Fibroblast of skin of left quadriceps (primary cell): ENCODE data around the gene JCAD.
"Not testable (repeated sequence)": the region's sequence is repeated elsewhere in the genome, so short reads cannot be mapped to it uniquely, and the experiment has no call there.

ENCODE experiments used
- DNase-seq, 2 experiments: peaks; one replicate each; pipeline ENCODE4 v3.0.0-alpha.2; 2013; ENCODE audit warnings: low read depth in 2 of 2

The JCAD gene

GRCh38 chr10:30025428-30025827 is 34.0 kb downstream of the JCAD start:
- not testable (repeated sequence) for DNase-seq

DNA sequence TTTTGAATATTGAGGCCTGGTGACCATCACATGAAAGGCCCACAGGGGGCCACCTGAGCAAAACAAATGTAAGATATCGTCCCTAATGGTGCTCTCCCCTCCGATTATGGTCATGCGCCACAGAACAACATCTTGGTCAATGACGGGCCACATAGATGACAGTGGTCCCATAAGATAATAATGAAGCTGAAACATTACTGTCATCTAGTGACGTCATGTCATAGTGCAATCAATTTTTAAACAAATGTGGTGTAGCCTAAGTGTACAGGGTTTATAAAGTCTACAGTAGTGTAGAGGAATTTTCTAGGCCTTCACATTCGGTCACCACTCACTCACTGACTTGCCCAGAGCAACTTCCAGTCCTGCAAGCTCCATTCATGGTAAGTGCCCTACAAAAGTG is 36.8 kb downstream of the JCAD start:
- DNase-seq, result no peak

- no peak for DNase-seq
These were observed 39.9 kb downstream of the JCAD start for GRCh38 chr10:30019468-30019867.

- no peak for DNase-seq
These were observed 40.9 kb downstream of the JCAD start for GRCh38 chr10:30018496-30018895.

GRCh38 chr10:30017966-30018365 is 41.4 kb downstream of the JCAD start:
- no peak for DNase-seq

- DNase-seq, result peak; percentile 44 to 49
These were observed 41.8 kb downstream of the JCAD start for GRCh38 chr10:30017556-30017955.

DNA sequence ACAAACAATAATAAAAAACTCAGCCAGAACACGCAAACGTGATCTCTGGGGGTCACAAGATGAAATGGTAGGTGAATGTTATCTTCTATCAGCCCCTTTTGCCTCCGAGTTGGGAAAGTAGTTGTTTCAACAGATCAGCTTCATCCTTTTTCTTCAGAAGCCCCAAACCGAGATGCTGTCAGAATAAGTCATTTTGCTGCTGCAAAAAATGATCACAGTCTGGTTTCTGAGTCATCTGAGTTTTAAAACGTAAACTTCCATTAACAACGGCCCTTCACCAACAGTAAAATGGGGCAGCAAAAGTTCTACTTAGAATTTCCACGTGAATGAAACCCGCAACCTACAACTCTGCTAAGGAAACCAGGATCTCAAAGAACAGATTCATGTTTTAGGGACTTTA is 44.9 kb downstream of the JCAD start:
- DNase-seq, result no peak

DNA sequence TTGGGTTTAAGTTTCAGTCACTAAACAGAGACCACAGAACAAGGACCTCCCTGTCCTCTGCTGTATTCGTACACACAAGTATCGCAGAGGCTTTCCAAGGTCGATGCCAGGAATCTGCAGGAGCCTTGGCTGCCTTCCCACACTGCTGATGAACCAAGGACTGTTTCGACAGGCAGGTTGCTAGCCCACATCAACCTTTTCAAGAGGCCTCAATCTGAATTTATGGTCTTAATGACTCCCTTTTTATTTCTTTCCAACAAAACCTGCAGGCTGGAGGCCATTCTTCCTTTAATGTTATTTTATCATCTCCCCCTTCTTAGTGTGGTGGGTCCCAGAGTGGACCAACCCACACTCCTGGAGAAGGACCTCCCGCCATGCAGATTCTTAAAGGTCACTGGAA is 45.6 kb downstream of the JCAD start:
- no peak for DNase-seq

DNA sequence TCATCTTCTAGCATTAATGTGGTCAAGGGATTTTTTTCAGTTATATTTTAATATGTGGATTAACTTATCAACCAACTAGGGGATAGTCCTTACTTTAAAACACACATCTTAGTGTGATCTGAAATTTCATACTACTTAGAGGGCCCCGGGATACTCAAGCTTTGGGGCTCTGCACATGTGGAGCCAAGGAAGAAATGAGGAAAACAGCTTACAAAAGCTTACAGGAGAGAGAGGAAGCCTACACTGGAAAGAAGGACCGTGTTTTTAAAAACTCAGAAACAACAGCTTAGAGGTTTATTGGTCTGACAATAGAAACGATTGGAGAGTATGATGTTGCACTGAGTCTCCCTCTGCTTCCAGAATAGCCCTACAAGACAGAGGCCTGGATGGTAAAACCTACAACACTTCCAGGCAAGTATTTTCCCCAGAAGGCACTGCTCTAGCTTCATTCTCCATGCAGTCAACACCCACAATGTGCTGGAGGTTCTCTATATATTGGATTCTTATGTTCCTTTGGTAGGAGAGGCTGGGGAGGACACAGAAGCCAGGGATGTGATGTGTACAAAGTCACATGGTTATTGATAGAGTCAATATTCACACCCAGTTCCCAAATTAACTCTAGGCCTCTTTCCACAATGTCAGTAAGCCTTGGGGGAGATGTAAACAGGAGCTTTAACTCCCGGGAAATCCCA is 47.3 kb downstream of the JCAD start:
- no peak for DNase-seq

GRCh38 chr10:30011396-30011795 is 48.0 kb downstream of the JCAD start:
- DNase-seq, result no peak

DNA sequence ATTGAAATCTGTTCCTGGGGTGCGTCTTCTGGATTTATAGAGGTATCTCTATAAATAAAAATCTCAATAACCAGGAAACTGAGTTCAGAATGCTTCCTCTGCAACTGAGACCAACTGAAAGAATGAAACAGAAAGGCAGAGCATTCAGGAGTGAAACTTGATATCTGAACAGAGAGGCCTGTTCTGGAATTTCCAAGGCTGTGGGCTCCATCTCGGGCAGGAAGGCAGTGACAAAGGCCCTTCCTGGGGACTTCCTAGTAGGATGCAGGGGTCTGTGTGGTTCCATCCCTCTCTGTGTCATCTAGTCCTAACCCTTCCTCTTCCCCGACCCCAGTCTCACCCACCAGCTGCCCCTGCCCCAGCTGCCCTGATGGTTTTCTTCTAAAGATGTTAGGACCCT is 52.0 kb downstream of the JCAD start:
- no peak for DNase-seq

GRCh38 chr10:30006410-30006809 is 53.0 kb downstream of the JCAD start:
- DNase-seq, result no peak

GRCh38 chr10:30005116-30005515 is 54.3 kb downstream of the JCAD start:
- DNase-seq, result not testable (repeated sequence)

DNA sequence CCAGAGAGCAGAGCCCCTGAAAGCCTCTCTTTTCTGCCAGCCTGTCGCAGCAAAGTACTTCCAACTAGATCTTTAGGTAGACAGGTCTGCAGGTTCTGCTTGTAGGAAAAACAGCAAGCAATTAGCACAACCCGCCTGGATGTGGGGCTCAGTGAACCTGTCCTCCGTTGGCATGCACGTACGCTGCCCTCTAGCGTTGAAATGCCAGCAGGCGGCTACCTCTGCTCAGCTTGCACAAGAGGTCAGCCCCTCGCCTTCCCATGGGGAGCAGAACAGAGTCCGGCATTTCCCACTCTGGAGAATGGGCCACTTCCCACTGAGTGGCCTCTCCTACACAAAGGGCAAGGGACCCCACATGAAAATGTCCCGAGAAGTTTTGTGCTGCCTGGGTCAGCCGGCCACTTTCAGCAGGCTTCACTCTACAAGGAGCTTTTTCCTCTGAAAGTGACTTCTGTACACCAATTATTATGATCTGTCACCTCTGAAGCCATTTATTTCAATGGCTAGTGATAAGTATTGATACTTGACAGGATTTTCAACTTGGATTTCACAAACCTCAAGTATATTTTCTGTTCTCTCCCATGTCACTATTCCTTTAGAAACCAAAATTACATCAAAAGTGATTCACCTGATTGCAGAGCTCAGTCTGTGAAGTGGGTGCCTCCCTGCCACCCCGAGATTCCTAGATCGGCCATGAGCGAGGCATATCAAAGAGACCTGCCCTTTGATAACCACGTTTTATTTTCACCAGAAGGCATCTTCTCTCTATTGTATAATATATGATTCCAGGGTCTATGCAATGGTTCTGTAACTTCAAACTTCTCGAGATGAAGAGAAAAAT is 56.7 kb downstream of the JCAD start:
- peak in 1 of 2 experiments; percentile 28 for DNase-seq

DNA sequence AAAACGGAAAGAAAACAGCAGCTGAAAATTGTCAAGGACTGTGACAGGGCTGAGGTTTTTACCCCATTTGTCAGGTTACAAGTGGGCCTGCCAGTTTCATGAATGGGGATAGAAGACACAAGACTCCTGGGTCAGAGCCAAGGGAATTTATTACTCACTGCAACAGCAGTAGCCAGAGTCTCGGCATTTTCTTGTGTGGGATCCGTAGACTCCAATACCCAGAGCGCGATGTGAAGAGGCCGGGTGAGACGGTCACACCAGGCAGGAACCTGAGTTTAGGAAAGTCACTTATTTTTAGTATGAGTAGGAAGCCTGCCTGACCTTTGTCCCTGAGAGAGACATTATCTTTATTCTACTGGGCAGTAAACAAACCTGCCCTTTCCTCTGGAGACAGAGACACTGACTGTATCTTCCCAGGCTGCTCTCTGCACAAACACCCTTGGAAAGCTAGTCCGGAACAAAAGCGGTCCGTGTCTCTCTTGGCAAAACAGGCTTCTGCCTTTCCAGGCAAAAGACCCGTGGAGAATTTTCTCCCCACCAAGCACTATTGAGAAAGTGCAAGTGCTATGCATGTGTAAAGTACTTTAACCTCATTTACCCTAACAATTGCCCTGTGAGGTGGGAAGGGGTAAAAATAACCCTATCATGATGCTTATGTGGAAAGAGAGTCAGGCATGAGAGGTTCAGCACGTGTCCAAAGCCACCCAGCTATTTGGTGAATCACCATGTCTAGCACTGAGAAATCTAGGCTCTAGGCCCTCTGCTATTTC is 58.4 kb downstream of the JCAD start:
- peak; percentile 50 to 51 for DNase-seq

DNA sequence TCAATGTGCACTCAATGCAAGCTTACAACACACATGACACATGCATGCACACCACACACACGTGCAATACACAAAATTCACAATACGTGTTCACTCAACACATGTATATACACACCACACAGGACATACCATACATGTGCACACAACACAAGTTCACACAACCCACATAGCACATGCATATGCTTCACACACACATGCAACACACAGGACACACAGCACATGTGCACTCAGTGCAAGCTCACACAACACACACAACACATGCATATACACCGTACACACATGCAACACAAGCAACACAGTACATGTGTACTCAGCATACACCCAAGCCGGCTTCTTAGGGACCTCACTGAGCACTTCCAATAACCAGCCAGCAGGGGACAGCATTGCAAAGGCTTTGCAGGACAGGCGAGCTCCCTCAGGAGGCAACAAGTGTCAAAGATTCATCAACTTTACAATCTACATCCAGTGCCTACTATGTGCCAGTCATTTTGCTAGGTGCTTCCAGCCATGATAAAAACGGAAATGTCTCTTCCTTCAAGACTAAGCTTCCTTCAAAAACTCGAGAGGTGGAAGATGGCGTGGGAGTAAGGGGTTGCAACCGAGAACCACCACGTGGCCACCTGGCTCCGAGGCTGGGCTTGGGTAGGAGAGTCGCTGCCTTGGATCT is 61.1 kb downstream of the JCAD start:
- DNase-seq, result peak; percentile 52 to 56

- DNase-seq, result no peak
These were observed 64.6 kb downstream of the JCAD start for GRCh38 chr10:29994811-29995210.

DNA sequence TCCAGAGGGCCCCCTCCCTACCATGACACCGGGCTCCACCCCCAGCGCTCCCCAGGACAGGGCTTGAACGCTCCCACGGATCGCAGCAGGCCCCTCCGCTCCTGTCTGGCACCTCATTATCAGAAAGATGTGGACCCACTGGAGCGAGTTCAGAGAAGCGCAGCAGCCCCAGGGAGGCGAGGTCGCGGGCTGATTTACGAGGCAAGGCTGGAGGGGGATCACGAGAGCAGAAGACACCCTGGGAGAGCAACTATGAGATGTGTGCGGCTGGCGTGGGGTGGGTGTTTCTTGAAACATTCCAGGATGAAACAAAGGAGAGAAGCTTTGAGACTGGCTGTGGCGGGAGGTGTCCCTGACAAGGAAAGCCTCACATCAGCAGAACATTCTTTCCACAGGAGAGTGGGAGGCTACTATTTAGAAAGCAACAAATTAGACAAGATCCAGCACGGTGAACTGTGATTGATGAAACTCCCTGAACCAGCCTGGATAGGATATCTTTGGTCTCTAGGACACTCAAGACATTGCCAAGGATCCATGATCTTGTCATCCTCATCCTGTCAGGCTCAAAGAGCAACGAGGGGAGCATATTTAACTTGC is 66.0 kb downstream of the JCAD start:
- no peak for DNase-seq

DNA sequence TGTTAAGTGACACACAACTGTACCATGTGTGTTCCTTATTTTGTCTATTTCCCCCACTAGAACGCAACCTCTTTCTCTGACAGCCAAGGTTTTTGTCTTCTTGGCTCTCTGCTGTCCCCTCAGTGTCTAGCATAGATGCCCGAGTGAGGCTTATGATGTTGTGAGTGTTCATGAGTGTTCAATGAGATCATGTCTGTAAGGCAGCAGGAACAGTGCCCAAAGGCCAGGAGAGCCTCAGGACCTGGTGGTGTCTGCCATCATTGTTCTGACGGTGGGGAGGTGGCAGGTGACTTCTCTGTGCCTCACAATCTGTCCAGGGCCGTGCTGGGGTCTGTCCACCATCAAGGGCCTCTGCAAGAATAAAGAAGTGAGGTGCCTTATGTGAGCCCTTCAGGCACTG is 66.5 kb downstream of the JCAD start:
- DNase-seq, result no peak

- no peak for DNase-seq
These were observed 68.0 kb downstream of the JCAD start for GRCh38 chr10:29991382-29991781.

- DNase-seq, result no peak
These were observed 71.9 kb downstream of the JCAD start for GRCh38 chr10:29987471-29987870.
